HG02571 (cell line): ENCODE measurements around the gene SCP2.
"Not testable (repeated sequence)": the region's sequence is repeated elsewhere in the genome, so short reads cannot be mapped to it uniquely, and the experiment has no call there.

Experiments used
- ATAC-seq: cut with Tn5 transposase; IDR thresholded peaks from one replicate; pipeline ENCODE4 v1.9.1; 2021; ENCODE audit warnings: mild to moderate bottlenecking, moderate library complexity; ENCODE audit not compliant: unreplicated experiment

Gene SCP2

DNA sequence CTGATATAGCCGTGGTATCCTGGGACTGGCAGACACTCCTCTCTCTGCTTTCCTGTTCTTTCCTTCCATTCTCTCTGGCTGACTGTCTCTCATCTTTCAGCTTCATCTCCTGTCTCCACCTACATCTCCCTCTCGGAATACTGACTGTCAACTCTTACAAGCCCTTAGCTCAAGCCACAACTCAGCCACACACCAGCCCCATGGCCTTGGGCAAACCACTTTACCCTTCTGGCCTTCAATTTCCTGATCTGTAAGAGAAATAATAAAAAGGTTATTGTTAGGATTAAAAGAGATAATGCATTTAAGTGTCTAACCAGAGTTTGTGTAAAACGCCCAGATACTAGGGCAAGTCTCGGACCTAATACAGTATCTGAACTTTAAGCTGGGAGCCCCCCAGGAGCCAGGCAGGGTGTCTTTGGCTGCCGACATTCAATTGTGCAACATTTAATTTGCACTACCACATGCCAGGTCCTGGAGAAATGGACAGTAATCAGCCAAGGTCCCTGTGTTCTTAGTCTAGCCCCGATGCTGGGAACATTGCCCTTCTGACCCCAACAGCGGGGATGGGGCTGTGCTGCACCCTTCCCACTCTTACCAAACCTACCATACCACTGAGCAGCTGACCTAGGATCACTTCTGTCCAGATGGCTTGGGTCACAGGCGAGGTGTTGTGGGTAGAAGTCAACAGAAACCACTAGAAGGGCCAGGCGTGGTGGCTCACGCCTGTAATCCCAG is 10.7 kb upstream of the SCP2 start:
- no peak for ATAC-seq

DNA sequence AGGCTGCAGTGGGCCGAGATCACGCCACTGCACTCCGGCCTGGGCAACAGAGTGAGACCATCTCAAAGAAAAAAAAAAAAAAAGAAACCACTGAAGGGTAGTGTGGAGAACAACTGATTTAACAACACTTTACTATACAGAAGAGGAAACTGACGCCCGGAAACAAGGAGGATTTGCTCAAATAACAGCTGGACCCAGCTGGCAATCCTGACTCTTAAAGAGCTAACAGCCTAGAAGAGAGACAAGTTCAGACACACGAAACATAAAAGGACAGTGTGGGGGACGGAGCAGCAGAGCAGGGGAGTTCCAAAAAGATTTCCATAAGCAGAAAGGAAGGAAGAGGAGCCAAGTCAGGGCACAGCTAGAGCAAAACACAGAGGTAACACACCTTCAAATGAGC is 9.9 kb upstream of the SCP2 start:
- ATAC-seq, result no peak

DNA sequence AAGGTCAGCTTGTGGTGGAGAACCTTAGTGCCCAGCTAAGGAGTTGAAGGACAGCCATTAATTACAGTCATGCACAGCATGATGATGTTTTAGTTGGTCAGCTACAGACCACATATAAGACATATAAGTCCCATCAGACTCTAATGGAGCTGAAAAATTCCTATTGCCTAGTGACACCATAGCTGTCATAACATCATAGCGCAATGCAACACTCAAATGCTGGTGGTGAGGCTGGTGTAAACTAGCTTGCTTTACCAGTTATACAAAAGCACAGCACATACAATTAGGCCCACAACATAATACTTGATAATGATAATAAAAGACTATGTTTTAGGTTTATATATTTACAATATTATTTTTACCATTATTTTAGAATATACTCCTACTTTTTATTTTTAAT is 9.5 kb upstream of the SCP2 start:
- ATAC-seq, result no peak

DNA sequence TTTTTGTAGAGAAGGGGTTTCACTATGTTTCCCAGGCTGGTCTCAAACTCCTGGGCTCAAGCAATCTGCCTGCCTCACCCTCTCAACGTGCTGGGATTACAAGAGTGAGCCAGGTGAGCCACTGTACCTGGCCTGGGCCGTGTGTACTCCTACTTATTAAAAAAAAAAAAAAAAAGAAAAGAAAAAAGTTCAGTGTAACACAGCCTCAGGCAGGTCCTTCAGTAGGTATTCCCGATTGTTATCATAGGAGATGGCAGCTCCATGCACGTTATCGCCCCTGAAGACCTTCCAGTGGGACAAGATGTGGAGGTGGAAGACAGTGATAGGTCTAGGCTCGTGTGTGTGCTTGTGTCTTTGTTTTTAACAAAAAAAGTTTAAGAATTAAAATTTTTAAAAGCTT is 8.9 kb upstream of the SCP2 start:
- ATAC-seq, result no peak

DNA sequence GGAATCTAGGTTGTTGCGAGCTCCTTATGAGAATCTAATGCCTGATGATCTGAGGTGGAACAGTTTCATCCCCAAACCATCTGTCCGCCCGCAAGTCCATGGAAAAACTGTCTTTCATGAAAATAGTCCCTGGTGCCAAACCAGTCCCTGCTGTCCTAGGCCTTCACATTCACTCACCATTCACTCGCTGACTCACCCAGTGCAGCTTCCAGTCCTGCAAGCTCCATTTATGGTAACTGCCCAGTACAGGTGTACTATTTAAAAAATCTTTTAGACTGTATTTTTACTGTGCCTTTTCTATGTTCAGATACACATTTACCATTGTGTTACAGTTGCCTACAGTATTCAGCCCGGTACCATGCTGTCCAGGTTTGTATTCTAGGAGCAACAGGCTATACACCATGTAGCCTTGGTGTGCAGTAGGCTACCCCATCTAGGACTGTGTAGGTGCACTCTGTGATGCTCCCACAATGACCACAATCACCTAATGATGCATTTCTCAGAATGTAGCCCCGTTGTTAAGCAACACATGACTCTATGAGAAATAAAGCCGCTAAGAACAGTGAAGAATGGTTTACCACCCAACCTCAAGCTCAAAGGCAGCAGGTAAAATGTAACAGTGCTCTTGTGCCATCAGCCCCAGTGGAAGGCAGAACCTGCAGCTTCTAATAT is 7.9 kb upstream of the SCP2 start:
- ATAC-seq, result no peak

DNA sequence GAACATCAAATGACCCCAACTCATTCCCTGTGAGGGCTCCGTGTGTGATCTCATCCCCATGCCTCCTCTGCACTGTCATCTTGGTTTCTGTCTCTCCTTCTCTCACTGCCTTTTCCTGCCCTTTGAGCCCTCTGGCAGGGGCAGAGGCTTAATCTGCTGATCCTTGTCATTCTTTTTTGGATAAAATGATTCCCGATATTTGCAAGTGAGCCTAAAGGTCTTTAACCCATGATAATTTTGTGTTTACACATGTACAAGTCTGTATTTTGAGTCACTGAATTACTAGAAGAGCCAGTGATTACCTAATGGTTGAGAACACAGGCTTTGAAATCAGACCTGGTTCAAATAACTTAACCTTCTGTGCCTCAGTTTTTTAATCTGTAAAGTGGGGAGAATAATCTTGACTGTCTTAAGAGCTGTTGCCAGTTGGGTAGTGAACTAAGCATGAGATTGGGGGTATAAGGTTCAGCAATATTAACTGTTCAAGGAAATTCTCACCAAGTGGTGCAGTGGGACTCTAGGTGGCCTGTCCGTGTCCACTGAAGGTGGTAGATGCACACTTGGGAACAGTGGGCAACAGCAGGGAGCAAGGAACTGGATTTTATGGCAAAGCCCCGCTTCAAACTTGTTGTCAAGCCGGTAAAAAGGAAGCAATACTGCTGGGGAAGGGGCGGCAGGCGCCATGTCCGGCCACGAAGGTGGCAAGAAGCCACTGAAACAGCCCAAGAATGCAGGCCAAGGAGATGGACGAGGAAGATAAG is 7.2 kb upstream of the SCP2 start:
- ATAC-seq, result no peak

DNA sequence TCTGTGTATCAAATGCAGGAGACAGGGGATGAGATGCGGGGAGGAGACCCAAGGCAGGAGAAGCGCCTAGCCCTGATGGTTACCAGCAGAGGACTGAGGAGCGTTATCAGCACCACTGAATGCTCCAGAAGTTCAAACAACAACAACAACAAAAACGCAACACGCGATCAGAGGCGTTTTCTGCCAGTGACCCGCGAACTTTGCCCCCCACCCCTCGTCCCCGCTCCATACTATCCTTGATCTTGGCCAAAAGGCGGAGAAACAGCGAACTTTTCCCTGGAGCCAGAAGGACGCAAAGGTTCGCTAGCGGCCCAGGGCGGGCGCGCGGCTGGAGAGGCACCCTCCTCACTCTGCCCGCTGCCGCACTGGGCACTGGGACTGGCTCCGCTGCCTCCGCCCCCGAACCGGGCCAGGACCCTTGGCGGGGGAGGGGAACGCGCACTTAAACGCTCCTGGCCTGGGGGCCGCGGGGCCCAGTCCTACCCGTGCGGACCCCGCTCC is 6.2 kb upstream of the SCP2 start:
- no peak for ATAC-seq

DNA sequence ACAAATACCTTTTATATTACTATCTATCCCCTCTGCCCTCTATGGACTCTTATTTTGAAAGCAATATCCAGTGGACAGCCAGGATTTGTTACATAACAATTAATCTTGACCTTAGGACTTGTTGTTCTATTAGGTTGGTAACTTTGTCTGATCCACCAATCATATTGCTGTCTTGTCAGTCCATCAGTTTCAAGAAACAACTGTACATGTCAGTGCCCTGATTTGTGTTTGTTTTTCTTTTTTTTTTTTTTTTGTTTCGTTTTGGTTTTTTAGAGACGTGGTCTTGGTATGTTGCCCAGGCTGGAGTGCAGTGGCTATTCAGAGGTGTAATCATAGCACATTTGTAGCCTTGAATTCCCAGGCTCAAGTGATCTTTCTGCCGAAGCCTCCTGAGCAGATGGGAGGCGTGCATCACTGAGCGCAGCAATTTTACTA is 1.5 kb upstream of the SCP2 start:
- ATAC-seq, result no peak

DNA sequence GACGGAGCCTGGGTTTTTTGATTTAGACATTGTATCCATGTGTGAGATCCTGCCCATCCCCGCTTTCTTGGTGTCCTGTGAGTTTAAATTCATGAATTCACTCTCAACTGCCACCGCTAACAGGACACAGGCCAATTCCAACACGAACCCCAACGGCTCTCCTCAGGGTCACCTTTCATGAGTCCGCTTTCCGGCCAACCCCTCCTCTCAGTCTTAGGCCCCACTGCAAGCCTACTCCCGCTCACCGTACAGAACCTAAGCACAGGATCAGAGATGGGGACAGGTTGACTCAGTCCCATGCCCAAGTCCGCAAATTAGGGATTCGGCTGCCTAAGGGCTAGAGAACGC is 238 bp upstream of the SCP2 start:
- peak; percentile 20 for ATAC-seq

DNA sequence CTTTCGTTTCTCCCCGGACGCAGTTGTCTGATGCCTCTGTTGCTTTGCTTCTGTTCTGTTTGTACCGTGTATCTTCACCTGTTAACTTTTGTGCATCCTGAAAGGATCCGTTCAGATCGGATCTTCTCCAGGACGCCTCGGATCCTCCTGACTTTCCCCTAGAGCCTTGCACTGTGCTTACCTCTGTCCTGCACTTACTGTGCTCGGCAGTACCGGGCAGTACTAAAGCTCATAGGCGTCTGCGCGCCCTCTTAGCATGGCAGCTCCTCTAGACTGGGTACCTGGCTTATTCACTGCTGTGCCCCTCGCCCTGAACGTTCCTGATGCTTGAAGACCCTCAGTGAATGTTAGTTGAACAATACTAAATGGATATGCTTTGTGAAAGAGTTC is 934 bp downstream of the SCP2 start:
- ATAC-seq, result peak; percentile 20

DNA sequence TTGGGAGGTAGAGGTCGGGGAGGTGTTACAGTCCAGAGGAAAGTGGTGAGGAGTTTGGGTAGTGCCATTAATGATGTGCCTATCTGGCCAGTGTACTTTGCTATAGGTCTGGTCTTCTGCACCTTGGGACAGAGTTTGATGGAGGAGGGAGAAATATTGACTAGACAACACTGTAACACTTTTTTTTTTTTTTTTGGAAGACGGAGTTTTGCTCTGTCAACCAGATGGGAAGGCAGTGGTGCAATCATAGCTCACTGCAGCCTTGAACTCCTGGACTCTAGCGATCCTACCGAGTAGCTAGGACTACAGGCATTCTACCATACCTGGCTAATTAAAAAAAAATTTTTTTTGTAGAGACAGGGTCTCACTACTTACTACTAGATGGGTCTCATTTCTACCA is 1.9 kb downstream of the SCP2 start:
- no peak for ATAC-seq

DNA sequence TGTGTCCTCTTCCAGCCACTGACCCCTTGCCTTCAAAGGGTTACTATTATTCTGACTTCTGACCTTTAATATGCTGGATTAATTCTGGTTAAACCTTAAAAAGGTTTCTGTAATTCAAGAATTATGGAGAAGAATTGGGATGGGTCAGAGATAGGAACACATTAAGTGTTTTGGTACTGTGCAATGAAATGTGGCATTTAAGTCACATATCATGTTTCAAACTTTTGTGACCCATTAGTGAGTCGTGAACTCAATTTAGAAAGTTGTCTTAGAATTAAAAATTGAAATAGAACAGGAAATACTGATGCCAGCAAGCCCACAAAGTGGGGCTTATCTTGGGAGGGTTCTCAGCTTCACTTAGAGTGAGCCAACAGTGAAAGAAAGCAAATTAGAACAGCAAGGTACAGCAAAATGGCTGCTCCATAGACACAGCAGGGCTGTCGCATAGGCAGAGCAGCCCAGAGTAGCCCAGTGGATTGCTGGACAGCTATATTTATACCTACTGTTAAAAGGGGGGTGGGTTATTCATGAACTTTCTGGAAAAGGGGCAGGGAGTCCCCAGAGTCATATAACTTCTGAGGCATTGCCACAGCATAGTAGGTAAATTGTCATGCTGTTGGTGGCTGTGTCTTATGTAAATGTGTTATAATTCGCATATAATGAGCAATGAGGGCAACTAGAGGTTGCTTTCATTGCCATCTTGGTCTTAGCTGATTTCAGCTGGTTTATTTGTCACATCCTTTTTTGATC is 10.5 kb downstream of the SCP2 start:
- no peak for ATAC-seq

DNA sequence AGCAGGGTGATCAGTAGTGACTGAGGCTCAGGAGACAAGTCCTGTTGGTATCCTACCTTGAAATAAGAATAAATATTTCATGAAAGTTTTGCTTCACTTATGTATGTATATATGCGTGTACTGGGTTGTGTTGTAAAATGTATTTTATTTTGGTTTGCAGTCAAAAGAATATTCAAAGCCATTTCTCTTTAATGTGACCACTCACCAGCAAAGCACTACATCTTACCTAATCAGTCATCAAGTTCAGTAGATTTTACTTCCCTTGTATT is 11.0 kb downstream of the SCP2 start:
- no peak for ATAC-seq

DNA sequence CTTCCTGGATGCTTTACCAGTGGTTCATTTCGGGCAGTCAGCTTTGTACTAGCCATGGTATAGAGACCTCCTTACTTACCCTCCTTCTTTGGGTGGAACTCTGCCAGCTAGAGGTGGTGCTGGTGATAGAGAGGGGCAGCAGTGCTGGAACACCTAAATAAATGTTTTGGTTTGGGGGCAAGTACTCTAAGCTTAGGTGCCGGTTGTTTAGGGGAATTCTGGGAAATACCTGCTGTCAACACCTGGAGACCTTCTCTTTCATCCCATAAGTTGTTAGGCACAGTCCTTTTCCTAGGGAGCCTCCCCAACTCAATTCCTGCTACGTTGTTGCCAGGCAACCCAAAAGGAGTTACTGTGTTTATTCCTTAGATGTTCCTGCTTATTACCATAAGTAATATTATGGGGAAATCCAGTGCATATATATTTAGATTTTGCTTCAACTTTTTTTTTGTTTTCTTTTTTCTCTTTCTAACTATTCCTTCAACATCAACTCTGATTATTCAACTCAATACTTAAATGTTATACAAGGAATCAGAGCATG is 16.9 kb downstream of the SCP2 start:
- no peak for ATAC-seq

DNA sequence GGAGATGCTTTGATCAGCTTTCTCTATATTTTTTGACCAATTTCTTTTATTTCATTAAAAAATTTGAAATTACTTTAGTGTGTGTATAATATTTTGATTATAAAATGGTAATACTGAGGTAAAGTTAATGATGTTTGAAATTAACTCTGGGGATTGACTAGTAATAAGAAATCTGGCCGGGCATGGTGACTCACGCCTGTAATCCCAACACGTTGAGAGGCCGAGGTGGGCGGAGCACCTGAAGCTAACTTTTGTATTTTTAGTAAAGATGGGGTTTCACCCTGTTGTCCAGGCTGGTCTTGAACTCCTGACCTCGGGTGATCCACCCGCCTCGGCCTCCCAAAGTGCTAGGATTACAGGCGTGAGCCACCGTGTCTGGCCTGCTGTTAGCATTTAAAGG is 17.5 kb downstream of the SCP2 start:
- ATAC-seq, result no peak

DNA sequence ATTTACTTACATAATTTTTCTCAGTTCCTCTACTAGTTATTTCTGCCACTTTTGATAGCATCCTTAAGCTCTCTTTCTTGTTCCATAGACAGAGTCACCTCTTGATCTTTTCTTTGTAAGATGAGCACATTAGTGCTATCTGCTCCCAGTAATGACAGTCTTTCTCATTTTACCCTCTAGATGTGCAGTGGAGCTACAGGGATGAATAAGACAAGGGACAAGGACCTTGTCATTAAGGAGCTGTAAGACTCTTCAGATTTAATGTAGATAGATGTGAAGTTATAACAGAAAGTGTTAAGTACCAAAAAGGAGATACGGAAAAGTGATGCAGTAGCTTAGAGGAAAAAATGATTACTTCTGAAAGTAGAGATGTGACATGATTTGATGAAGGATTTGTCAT is 20.4 kb downstream of the SCP2 start:
- ATAC-seq, result no peak

DNA sequence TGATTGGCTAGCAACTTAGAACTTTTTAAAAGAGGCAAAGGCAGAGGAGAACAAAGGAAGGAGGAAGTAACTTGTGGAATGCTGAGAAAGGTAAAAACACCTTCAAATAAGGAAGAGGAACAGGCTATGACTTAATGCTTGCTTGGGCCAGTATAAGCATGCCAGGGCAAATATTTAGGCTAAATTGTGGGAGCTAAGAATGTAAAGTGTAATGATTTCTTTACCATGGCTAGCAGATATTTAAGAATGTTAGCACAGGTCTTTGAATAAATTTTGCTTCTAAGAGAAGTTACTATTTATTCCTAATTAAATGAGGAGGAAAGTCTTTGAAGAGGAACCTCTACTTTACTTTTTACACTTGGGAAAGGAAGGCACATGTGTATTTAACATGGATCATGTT is 22.5 kb downstream of the SCP2 start:
- not testable (repeated sequence) for ATAC-seq

DNA sequence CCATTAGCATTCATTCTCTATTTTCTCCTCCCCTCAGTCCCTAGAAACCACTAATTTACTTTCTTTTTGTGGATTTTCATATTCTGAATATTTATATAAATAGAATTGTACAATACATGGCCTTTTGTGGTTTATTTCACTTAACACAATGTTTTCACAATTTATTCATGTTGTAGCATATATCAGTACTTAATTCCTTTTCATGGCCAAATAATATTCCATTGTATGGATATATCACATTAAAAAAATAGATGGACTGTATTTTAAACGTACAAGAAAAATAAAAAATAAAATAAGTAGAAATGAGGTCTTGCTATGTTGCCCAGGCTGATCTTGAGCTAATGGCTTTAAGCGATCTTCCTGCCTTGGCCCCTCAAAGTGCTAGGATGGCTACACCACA is 25.0 kb downstream of the SCP2 start:
- ATAC-seq, result no peak

DNA sequence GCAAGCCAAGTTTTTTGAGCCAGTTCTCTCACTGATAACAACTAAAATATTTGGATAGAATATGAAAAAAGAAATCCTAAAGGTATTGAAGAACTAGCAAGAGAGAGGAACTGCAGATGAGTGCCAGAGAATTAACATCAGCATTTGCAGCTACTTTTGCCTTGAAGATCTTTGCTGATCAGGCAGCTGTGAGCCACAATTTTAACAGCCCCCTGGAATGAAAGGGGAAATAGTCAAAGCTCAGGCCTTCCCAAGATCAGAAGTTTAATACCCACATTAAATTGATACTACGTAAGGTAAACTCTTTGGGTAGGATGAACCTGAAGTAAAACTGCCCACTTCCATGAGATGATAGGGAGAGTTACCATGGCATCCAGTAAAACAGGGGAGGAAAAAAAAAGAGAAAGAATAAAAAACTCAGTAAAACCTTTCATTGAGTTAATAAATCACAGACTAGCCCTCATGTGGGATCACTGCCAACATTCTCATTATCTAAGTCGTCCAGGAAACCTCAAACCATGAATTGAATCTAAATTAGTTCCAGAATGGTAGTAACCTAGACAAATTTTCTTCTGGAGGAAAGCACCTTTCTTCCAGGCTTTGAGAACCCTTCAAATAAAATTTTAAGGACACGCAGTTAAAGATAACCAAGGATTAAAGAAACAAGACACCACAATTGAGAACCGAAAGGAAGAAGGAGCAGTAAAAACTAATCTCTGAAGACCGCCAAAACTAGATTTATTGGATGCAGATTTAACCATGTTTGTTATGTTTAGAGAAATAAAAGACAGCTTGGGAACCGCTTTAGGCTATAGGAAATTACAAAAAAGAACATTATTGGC is 28.3 kb downstream of the SCP2 start:
- ATAC-seq, result no peak

DNA sequence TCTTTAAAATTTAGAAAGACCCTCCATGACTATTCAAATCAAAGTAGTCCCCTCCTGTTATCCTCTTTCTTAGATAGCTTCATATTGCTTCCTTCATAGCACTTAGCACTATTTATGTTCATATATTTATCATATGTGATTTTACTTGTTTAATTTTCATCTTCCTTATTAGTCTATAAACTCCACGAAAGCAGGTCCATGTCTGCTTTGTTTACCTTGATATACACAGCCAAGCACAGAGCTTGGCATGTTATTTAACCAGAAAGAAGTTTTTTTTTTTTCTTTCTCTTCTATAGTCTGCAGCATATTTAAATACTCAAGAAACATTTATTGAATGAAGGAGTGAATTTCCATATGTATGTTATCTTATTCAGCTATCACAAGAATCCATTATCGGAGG is 36.0 kb downstream of the SCP2 start:
- no peak for ATAC-seq
